GM10248 (cell line): ENCODE data around the gene TNFRSF8.
A peak's percentile ranks its signal among the peaks of the same experiment; 100 is the strongest.

Experiments used
- CTCF ChIA-PET: fragments of 300-600 bp; sonication (Branson Sonifier 250); formaldehyde crosslinking; extraction: SDS; loops from one replicate; lab custom pipeline; 2021; ENCODE audit warnings: antibody characterized with exemption; lab: Yijun Ruan, JAX
- POLR2A ChIA-PET: fragments of 350-650 bp; sonication (Branson Sonifier 250); formaldehyde crosslinking; extraction: SDS; loops from one replicate; lab custom pipeline; 2020; ENCODE audit warnings: antibody characterized with exemption; lab: Yijun Ruan, JAX
- DNase-seq: peaks from one replicate; pipeline ENCODE4 v3.0.0; 2012; ENCODE audit errors: extremely low spot score
- CTCF ChIP-seq: IDR thresholded peaks from 2 replicates; pipeline ENCODE4 v1.5.1; 2012; ENCODE audit warnings: mild to moderate bottlenecking, low read depth; ENCODE audit errors: extremely low read depth, missing control alignments, control extremely low read depth

The TNFRSF8 gene

GRCh38 chr1:12080773-12081556, 17.9 kb downstream of the TNFRSF8 start:
- no peak for TF ChIP-seq CTCF
- ChIA-PET CTCF (interaction anchor here (0.9 to 5.3 kb wide), 13 partner anchors 7 to 135 kb away, joined by 3 to 45 read pairs (median 12); no protein-coding TSS in a partner anchor), POLR2A (interaction anchor here (1.1 kb wide), 1 partner anchor 62 kb away, joined by 3 read pairs; the partner anchor contains the start of gene MIIP)
- DNase-seq, result no peak

- POLR2A ChIA-PET, result no interaction called here
- no peak for TF ChIP-seq CTCF
- CTCF ChIA-PET, result interaction anchor here (1.3 kb wide), 1 partner anchor 26 kb away, joined by 3 read pairs; no protein-coding TSS in a partner anchor
- no peak for DNase-seq
These were observed 18.7 kb downstream of the TNFRSF8 start for GRCh38 chr1:12081648-12082396.

GRCh38 chr1:12082988-12083387, 19.9 kb downstream of the TNFRSF8 start:
- TF ChIP-seq CTCF, result no peak
- DNase-seq, result no peak
- CTCF ChIA-PET, result no interaction called here
- POLR2A ChIA-PET, result no interaction called here

- ChIA-PET POLR2A (no interaction called here), CTCF (no interaction called here)
- no peak for DNase-seq
These were observed 20.7 kb downstream of the TNFRSF8 start for GRCh38 chr1:12083766-12084165.

GRCh38 chr1:12085643-12086260, 22.6 kb downstream of the TNFRSF8 start:
- POLR2A ChIA-PET, result no interaction called here
- no peak for TF ChIP-seq CTCF
- CTCF ChIA-PET, result interaction anchor here (1.9 kb wide), 1 partner anchor 29 kb away, joined by 7 read pairs; no protein-coding TSS in a partner anchor
- no peak for DNase-seq

More at GRCh38 chr1:12083766-12084165, 20.7 kb downstream of the TNFRSF8 start:
- TF ChIP-seq CTCF, result no peak

GRCh38 chr1:12087797-12088314, 24.8 kb downstream of the TNFRSF8 start:
- CTCF ChIA-PET, result interaction anchor here (0.9 to 3.3 kb wide), 9 partner anchors 8 to 37 kb away, joined by 3 to 36 read pairs (median 4); no protein-coding TSS in a partner anchor
- POLR2A ChIA-PET, result interaction anchor here (0.6 to 1.5 kb wide), 4 partner anchors 10 to 179 kb away, joined by 3 to 7 read pairs (median 4); no protein-coding TSS in a partner anchor
- TF ChIP-seq CTCF, result no peak
- DNase-seq, result peak; percentile 81
